HUES6 (cell line): Measurements from ENCODE around the gene MADD.
"Not testable (repeated sequence)": the region's sequence is repeated elsewhere in the genome, so short reads cannot be mapped to it uniquely, and the experiment has no call there.

Source experiments
- H3K27ac ChIP-seq: 2 replicates; pipeline ENCODE4 v1.7.0; 2013; ENCODE audit warnings: low read depth, mild to moderate bottlenecking, low read length, inconsistent platforms
- H3K27me3 ChIP-seq: 2 replicates; pipeline ENCODE4 v1.6.1; 2013; ENCODE audit warnings: low read length; ENCODE audit not compliant: control insufficient read depth, insufficient read depth
- H3K36me3 ChIP-seq: 2 replicates; pipeline ENCODE4 v1.6.1; 2013; ENCODE audit warnings: low read length; ENCODE audit not compliant: control insufficient read depth, insufficient read depth
- H3K4me1 ChIP-seq: 2 replicates; pipeline ENCODE4 v1.6.1; 2013; ENCODE audit warnings: low read length; ENCODE audit not compliant: control insufficient read depth, insufficient read depth
- H3K4me3 ChIP-seq: 2 replicates; pipeline ENCODE4 v1.5.1; 2013; ENCODE audit warnings: low read depth, low read length
- H3K9ac ChIP-seq: one replicate; pipeline ENCODE4 v1.6.1; 2013; ENCODE audit warnings: mild to moderate bottlenecking, low read length
- H3K9me3 ChIP-seq: 2 replicates; pipeline ENCODE4 v1.6.1; 2013; ENCODE audit warnings: low read depth, low read length; ENCODE audit not compliant: control insufficient read depth, insufficient read depth

The MADD gene

DNA sequence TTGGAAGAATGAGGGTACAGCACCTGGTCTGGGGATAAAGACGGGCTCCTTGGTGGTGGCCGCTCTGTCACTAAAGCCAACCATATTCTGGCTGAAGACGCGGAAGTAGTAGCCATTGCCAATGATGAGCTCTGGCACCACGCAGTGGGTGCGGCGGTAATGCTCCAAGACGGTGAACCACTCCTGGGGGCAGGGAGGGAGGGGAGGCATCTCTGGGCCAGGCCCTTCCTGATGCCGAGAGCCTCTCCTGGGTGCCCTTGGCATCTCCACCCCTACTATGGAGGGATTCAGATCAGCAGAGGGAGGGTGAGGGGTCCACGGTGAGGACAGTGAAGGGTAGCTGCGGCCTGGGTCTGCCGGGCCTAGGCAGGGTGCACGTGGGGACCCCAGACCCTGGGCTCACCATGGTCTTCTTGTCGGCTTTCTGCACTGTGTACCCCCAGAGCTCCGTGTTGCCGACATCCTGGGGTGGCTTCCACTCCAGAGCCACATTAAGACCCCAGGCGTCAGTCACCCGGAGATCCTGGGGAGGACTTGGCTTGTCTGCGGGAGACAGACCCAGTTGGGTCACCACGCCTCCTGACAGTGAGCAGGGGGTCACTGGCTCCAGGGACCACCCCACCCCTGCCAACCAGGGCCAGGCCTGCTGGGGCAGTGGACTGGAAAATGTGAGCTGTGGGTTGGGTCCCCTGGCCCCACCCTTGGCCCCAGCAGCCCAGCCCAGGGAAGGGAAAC lies 63.0 kb downstream of the MADD start:
- H3K9ac ChIP-seq, result no peak overlapping the region
- H3K36me3 ChIP-seq, result peaks cover 27% of the 10 kb centered on the region
- no peaks in the 10 kb centered on the region for H3K4me1 ChIP-seq
- no peaks in the 10 kb centered on the region for H3K9me3 ChIP-seq
- no peak overlapping the region for H3K27ac ChIP-seq
- no peaks in the 10 kb centered on the region for H3K27me3 ChIP-seq
- no peak overlapping the region for H3K4me3 ChIP-seq

DNA sequence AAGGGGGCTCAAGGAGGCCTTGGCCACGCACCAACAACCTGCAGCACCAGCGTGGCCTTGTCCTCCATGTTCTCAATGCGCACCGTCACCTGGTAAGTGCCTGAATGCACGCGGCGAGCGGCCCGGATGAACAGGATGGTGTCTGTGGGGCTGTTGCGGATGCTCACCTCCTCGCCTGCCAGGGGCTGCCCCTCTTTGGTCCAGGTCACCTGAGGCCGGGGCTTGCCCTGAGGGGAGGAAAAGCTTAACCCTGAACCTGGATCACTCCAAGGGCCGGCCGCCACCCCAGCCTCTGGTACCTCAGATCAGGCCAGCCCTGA lies 63.6 kb downstream of the MADD start:
- no peak overlapping the region for H3K27ac ChIP-seq
- no peaks in the 10 kb centered on the region for H3K9me3 ChIP-seq
- no peak overlapping the region for H3K9ac ChIP-seq
- H3K4me3 ChIP-seq, result no peak overlapping the region
- no peaks in the 10 kb centered on the region for H3K4me1 ChIP-seq
- H3K27me3 ChIP-seq, result no peaks in the 10 kb centered on the region
- H3K36me3 ChIP-seq, result peaks cover 22% of the 10 kb centered on the region

DNA sequence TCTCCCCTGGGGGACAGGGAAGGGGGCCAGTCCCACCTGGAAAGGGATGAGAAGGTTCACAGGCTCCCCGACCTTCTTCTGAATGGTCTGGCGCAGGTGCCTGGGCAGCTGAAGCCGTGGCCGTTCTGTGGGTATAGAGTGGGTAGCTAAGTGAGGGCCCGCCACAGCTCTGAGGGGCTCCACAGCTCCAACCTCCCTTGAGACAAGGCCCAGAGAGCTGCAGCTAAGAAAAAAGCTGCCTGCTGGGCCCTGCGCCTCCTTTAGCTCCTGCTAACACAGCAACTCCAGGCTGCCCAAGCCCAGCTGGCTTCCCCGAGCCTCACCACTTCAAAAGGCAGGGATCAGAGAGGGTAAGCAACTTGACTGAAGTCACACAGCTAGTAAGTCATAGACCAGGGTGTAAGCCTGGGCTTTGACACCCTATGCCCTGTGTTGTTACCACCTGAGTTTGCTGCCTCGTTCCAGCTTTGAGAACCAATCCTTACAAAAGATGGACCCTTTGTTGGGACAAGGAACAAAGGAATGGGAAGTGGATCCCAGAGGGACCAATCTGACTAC lies 64.0 kb downstream of the MADD start:
- no peak overlapping the region for H3K27ac ChIP-seq
- H3K9ac ChIP-seq, result no peak overlapping the region
- no peaks in the 10 kb centered on the region for H3K4me1 ChIP-seq
- peaks cover 17% of the 10 kb centered on the region for H3K36me3 ChIP-seq
- H3K4me3 ChIP-seq, result no peak overlapping the region
- no peaks in the 10 kb centered on the region for H3K9me3 ChIP-seq
- H3K27me3 ChIP-seq, result no peaks in the 10 kb centered on the region

DNA sequence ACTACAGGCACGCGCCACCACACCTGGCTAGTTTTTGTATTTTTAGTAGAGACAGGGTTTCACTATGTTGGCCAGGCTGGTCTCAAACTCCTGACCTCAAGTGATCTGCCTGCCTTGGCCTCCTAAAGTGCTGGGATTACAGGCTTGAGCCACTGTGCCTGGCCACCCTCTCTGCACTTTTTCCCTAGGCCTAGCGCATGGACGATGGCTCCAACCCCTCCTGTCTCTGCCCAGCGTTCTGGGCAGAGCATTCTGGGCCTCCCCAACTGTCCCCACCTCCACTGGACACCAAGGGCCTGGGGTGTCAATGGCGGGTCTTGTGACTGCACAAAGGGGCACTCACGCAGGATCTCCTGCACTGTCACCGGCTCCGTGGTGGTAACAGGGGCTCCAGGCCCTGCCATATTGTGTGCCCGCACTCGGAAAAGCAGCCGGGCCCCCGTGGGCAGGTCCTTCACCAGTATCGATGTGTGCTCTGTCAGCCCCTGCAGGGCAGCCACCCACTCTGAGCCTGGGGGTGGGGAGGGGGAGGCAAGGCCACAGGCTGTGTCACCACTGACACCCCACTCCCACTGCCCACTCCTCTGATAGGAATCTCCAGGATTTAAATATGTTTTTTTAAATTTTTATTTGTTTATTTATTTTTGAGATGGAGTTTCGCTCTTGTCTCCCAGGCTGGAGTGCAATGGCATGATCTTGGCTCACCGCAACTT lies 64.9 kb downstream of the MADD start:
- H3K9ac ChIP-seq, H3K27ac ChIP-seq, H3K4me1 ChIP-seq, H3K36me3 ChIP-seq, H3K4me3 ChIP-seq, H3K27me3 ChIP-seq, H3K9me3 ChIP-seq: not testable (repeated sequence)

DNA sequence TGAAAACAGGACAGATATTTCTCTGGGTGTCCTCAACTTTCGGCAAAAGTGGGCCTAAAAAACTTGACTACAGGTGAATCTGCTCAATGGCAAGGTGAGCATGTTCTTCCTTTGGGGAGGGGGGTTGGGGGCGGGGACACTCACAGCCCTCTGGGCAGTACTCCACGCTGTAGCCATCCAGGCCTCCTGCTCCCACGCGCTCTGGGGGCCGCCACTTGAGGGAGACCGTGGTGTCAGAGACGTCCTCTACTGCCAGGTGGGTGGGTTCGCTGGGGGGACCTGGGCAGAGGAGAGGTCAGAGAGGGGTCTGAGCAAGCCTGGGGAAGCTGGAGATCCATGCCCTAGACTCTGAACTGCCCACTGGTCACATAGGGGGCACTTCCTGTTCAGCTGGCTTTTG lies 65.8 kb downstream of the MADD start:
- Histone ChIP-seq H3K4me1 (no peaks in the 10 kb centered on the region), H3K27ac (no peak overlapping the region), H3K36me3 (peaks cover under 1% of the 10 kb centered on the region; the same call in 1 of the 2 replicates), H3K9ac (no peak overlapping the region), H3K27me3 (no peaks in the 10 kb centered on the region), H3K9me3 (no peaks in the 10 kb centered on the region), H3K4me3 (no peak overlapping the region)

DNA sequence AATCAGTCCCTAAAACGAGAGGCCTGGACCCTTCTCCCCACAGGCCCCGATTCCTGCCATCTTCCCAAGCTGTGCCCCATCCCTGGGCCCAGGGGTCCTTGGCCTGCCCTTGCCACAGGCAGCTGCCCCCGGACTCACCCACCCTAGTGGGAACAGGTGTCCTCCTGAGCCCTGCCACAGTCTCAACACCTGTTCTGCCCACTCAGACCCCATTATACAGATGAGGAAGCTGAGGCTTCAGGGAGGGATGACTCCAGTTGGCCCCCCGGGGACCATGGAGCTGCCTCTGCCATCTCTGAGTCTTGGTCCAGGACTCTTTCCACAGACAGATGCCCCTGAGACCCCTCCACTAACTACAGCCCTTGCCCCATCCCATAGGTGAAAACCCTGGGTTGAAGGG lies 66.7 kb downstream of the MADD start:
- Histone ChIP-seq H3K36me3 (no peaks in the 10 kb centered on the region), H3K4me1 (no peaks in the 10 kb centered on the region), H3K27ac (no peak overlapping the region), H3K9me3 (no peaks in the 10 kb centered on the region), H3K9ac (no peak overlapping the region), H3K4me3 (no peak overlapping the region), H3K27me3 (no peaks in the 10 kb centered on the region)

DNA sequence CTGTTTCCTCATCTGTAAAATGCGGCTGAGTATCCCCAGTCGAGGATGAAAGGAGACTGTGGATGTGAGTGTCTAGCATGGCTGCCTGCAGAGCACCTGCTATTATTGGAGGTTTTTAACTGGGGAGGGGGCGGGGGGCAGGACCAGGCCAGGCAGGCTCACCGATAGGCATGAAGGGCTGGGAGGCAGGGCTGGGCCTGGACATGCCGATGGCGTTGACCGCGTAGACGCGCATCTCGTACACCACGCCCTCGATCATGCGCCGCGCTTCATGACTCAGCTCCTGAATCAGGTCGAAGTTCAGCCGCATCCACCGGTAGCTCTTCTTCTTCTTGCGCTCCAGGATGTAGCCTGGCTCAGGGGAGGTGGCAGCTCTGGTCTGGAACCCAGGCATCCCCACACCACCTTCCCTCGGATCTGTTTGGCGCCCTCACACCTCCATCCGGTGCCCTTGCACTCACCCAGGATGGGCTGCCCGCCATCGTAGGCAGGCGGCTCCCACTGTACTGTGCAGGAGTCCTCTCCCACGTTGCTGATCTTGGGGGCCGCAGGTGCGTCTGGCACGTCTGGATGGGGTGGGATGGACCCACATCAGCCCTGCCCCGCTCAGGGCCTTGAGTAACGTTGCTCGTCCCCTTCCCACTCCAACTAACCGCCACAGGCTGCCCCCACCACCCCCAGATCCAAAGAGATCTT lies 67.4 kb downstream of the MADD start:
- no peaks in the 10 kb centered on the region for H3K9me3 ChIP-seq
- H3K27ac ChIP-seq, result no peak overlapping the region
- no peaks in the 10 kb centered on the region for H3K36me3 ChIP-seq
- no peaks in the 10 kb centered on the region for H3K27me3 ChIP-seq
- no peak overlapping the region for H3K9ac ChIP-seq
- H3K4me3 ChIP-seq, result no peak overlapping the region
- no peaks in the 10 kb centered on the region for H3K4me1 ChIP-seq

DNA sequence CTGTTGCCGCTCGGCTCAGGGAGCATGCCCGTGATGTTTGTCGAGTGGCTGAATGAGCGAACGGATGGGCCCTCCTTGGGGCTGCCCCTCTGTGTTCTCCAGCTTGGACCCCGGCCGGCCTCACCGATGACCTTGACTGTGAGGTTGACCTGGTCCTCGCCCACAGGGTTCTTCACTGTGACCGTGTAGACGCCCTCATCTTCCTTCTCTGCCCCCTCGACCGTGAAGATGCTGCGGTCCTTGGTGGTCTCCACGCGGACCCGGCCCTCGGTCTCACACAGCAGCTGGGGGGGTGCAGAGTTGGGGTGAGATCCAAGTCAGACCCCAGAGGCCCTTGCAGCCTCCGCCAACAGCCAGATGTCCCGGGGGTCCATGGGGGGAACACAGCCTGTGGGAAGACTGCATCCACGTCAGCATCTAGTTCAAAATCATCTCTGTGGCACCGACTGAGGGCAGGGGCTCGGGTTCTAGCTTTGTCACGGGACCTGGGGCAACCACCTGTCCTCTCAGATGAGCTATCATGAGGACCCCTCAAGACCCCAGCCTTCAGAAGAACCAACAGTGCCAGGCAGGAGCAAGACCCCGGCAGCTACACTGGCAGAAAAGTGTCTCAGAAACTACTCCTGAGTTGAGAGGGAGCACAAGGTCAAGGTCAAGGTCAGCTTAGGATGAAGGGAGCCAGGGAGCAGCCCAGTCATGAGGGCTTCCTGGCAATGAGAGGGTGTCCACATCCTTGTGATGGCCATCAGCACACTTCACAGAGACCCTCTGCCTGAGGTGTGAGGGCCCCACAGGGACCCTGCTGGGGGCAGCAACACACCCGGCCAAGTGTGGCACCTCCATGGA lies 68.7 kb downstream of the MADD start:
- no peak overlapping the region for H3K9ac ChIP-seq
- H3K27me3 ChIP-seq, result no peaks in the 10 kb centered on the region

DNA sequence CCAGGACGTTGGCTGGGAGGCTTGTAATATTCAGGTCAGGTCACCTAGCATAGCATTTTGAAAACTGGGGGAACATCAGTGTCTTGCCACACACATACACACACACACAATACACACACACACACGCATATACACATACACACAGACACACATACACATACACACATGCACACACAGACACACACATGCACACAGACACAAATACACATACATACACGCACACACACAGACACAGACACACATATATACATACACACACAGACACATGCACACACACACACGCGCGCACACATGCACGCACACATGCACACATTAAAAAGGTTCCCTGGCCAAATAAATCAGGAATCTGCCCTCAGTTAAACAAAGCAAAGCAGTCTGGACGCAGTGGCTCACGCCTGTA lies 70.1 kb downstream of the MADD start:
- Histone ChIP-seq H3K9ac (no peak overlapping the region), H3K4me1 (no peaks in the 10 kb centered on the region), H3K27ac (no peak overlapping the region), H3K9me3 (no peaks in the 10 kb centered on the region), H3K4me3 (no peak overlapping the region), H3K27me3 (no peaks in the 10 kb centered on the region), H3K36me3 (no peaks in the 10 kb centered on the region)

More for the DNA sequence above, 68.7 kb downstream of the MADD start:
- no peaks in the 10 kb centered on the region for H3K4me1 ChIP-seq
- H3K4me3 ChIP-seq, result no peak overlapping the region
- no peaks in the 10 kb centered on the region for H3K36me3 ChIP-seq
- H3K27ac ChIP-seq, result no peak overlapping the region
- no peaks in the 10 kb centered on the region for H3K9me3 ChIP-seq

DNA sequence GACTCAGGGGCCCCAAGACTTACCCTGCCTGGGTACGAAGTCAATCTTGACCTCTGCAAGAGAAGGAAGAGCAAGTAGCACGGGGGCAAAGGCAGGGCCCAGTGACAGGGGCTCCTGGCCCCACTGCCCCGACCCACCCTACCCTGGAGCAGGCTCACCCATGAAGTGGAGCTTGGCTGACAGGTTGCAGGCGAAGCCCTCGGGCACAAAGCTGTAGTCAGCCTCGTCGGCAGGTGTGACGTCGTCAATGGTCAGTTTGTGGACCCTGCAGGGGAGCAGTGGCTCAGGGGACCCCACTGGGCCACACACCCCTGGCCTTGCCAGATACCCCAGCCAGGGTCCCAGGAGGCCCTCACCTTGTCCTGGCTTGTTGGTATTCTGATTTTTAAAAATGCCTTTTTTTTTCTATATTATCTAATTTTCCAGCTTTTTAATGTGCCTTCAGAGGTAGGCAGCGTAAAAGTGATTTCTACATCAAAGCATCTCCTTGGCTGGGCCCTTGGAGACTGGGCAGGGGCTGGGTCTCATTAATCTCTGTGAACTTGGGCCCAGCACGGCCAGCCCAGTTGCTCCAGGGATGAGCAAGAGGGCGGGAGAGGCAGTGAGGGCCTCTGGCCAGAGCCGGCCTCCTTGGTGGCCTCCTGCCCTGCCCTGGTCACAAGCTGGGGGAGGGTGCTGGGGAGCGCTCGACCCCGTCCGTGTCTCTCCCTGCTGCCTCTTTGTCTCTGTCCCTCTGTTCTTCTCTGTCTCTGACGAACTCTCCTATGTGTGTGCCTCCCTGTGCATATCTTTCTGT lies 71.2 kb downstream of the MADD start:
- no peaks in the 10 kb centered on the region for H3K27me3 ChIP-seq

More for the DNA sequence above, 71.2 kb downstream of the MADD start:
- Histone ChIP-seq H3K9ac (no peak overlapping the region), H3K4me1 (no peaks in the 10 kb centered on the region), H3K27ac (no peak overlapping the region), H3K4me3 (no peak overlapping the region), H3K9me3 (no peaks in the 10 kb centered on the region), H3K36me3 (no peaks in the 10 kb centered on the region)
